ENCODE measurements around the gene TUSC7.

TUSC7 gene

GRCh38 chr3:116709479-116709878 lies at the start of gene TUSC7:
TSS of gene TUSC7 (plus strand) at chr3:116709779.
- no peak for DNase-seq

GRCh38 chr3:116661196-116661595 lies 48.4 kb upstream of the TUSC7 start:
- DNase-seq: no peak

- no peak for DNase-seq
These were observed 46.1 kb upstream of the TUSC7 start for GRCh38 chr3:116663161-116664110.

GRCh38 chr3:116667324-116667723 lies 42.3 kb upstream of the TUSC7 start:
- DNase-seq: no peak

- no peak for DNase-seq
These were observed 41.8 kb upstream of the TUSC7 start for GRCh38 chr3:116667791-116668190.

- no peak for DNase-seq
These were observed 40.0 kb upstream of the TUSC7 start for GRCh38 chr3:116669576-116669975.

- no peak for DNase-seq
These were observed 38.4 kb upstream of the TUSC7 start for GRCh38 chr3:116671151-116671550.

- no peak for DNase-seq
These were observed 30.7 kb upstream of the TUSC7 start for GRCh38 chr3:116678853-116679252.

GRCh38 chr3:116691041-116691440 lies 18.5 kb upstream of the TUSC7 start:
- DNase-seq: no peak

GRCh38 chr3:116701070-116701469 lies 8.5 kb upstream of the TUSC7 start:
- DNase-seq: no peak

GRCh38 chr3:116702334-116702733 lies 7.2 kb upstream of the TUSC7 start:
- no peak for DNase-seq

GRCh38 chr3:116707531-116707930 lies 2.0 kb upstream of the TUSC7 start:
- no peak for DNase-seq

- DNase-seq: no peak
These were observed 6.9 kb downstream of the TUSC7 start for GRCh38 chr3:116716490-116716889.

- DNase-seq: no peak
These were observed 8.0 kb downstream of the TUSC7 start for GRCh38 chr3:116717566-116717965.

GRCh38 chr3:116728454-116728853 lies 18.9 kb downstream of the TUSC7 start:
- DNase-seq: no peak

- DNase-seq: no peak
These were observed 24.7 kb downstream of the TUSC7 start for GRCh38 chr3:116734243-116734642.

- no peak for DNase-seq
These were observed 30.1 kb downstream of the TUSC7 start for GRCh38 chr3:116739678-116740077.

- DNase-seq: no peak
These were observed 30.7 kb downstream of the TUSC7 start for GRCh38 chr3:116740293-116740692.

GRCh38 chr3:116741467-116741866 lies 31.9 kb downstream of the TUSC7 start:
- no peak for DNase-seq

GRCh38 chr3:116743062-116743461 lies 33.5 kb downstream of the TUSC7 start:
- DNase-seq: no peak

- no peak for DNase-seq
These were observed 39.8 kb downstream of the TUSC7 start for GRCh38 chr3:116749388-116749787.

GRCh38 chr3:116757315-116757714 lies 47.7 kb downstream of the TUSC7 start:
- DNase-seq: no peak

GRCh38 chr3:116759316-116759715 lies 49.7 kb downstream of the TUSC7 start:
- DNase-seq: no peak

All from GDM1 (cell line).